ENCODE measurements around the gene MRPL36.

The MRPL36 gene

GRCh38 chr5:1760656-1761452 lies 38.8 kb downstream of the MRPL36 start:
- H3K4me3 ChIP-seq (ENCODE audit: low read depth, low read length), result no peak overlapping the region
- no peak for TF ChIP-seq CTCF (IDR thresholded peaks at IDR 0.05; ENCODE audit: low read depth, low read length)

- no peak for TF ChIP-seq CTCF (IDR thresholded peaks at IDR 0.05; ENCODE audit: low read depth, low read length)
- H3K4me3 ChIP-seq (ENCODE audit: low read depth, low read length), result no peak overlapping the region
Observed at GRCh38 chr5:1760231-1760630, 39.4 kb downstream of the MRPL36 start.

- no peak overlapping the region for H3K4me3 ChIP-seq (ENCODE audit: low read depth, low read length)
- TF ChIP-seq CTCF (IDR thresholded peaks at IDR 0.05; ENCODE audit: low read depth, low read length), result no peak
Observed at GRCh38 chr5:1759378-1759970, 40.2 kb downstream of the MRPL36 start.

- no peak for TF ChIP-seq CTCF (IDR thresholded peaks at IDR 0.05; ENCODE audit: low read depth, low read length)
- no peak overlapping the region for H3K4me3 ChIP-seq (ENCODE audit: low read depth, low read length)
Observed at GRCh38 chr5:1758574-1758973, 41.1 kb downstream of the MRPL36 start.

- H3K4me3 ChIP-seq (ENCODE audit: low read depth, low read length), result no peak overlapping the region
- no peak for TF ChIP-seq CTCF (IDR thresholded peaks at IDR 0.05; ENCODE audit: low read depth, low read length)
Observed at GRCh38 chr5:1757511-1757910, 42.1 kb downstream of the MRPL36 start.

- TF ChIP-seq CTCF (IDR thresholded peaks at IDR 0.05; ENCODE audit: low read depth, low read length), result no peak
- no peak overlapping the region for H3K4me3 ChIP-seq (ENCODE audit: low read depth, low read length)
Observed at GRCh38 chr5:1756481-1756880, 43.2 kb downstream of the MRPL36 start.

GRCh38 chr5:1755321-1755949 lies 44.2 kb downstream of the MRPL36 start:
- no peak overlapping the region for H3K4me3 ChIP-seq (ENCODE audit: low read depth, low read length)
- TF ChIP-seq CTCF (IDR thresholded peaks at IDR 0.05; ENCODE audit: low read depth, low read length), result no peak

Measured in WI38 (cell line).